DND-41 (cell line): ENCODE measurements around the gene WDHD1.

Experiments used
- CTCF ChIP-seq: IDR thresholded peaks from 2 replicates; pipeline ENCODE4 v1.5.1; 2012; ENCODE audit warnings: borderline replicate concordance, low read length, moderate library complexity, mild to moderate bottlenecking; ENCODE audit not compliant: poor library complexity, severe bottlenecking; ENCODE audit errors: extremely low read depth
- EZH2 ChIP-seq: IDR thresholded peaks from 3 replicates; pipeline ENCODE4 v1.6.1; 2012; ENCODE audit warnings: borderline replicate concordance, low read depth, mild to moderate bottlenecking, moderate library complexity, low read length, inconsistent platforms; ENCODE audit not compliant: severe bottlenecking

- TF ChIP-seq CTCF (no peak), EZH2 (no peak)
These were observed 45.2 kb upstream of the WDHD1 start for GRCh38 chr14:55071870-55072640.
